Erythroblast (primary cell): ENCODE measurements around the gene PIK3R6.

Experiments
- GATA1 ChIP-seq: IDR thresholded peaks from 2 replicates; pipeline ENCODE4 v1.6.1; 2011; ENCODE audit warnings: low read depth, mild to moderate bottlenecking, control low read depth, low read length, moderate library complexity
- POLR2A ChIP-seq: IDR thresholded peaks from 2 replicates; pipeline ENCODE4 v1.6.1; 2011; ENCODE audit warnings: mild to moderate bottlenecking, low read length

- TF ChIP-seq POLR2A (no peak), GATA1 (no peak)
These were observed 14.1 kb upstream of the PIK3R6 start for GRCh38 chr17:8881606-8882005.
